K562 (cell line): ENCODE results near the gene UBE2J2. TPM values are rescaled to one million over a fixed set of nuclear protein-coding genes. Genes with fewer than 3 reads are reported as not detected.

ENCODE experiments used
- BDP1 ChIP-seq: IDR thresholded peaks from 3 replicates; pipeline ENCODE4 v1.6.1; 2011; ENCODE audit not compliant: insufficient read length, insufficient read depth
- BRD9 ChIP-seq: fragments of 450-650 bp; IDR thresholded peaks from 2 replicates; pipeline ENCODE4 v1.6.1; 2018; ENCODE audit warnings: low read depth; ENCODE audit not compliant: partially characterized antibody
- GABPB2 ChIP-seq: fragments of 250-450 bp; sonication (Bioruptor Pico); conservative IDR thresholded peaks from 2 replicates; pipeline ENCODE4 v1.5.1; 2021; ENCODE audit warnings: mild to moderate bottlenecking
- LARP7 ChIP-seq: fragments of 450-650 bp; IDR thresholded peaks from 2 replicates; pipeline ENCODE4 v1.6.1; 2016
- PBX2 ChIP-seq, 2 experiments: IDR thresholded peaks in 1 of 2; conservative IDR thresholded peaks in 1 of 2; 2 replicates each; pipeline ENCODE4 v1.6.1; 2016; ENCODE audit warnings: low read depth in 2 of 2, mild to moderate bottlenecking in 1 of 2, missing compliant biosample characterization in 1 of 2, missing genetic modification characterization in 1 of 2, moderate library complexity in 1 of 2
- RBFOX2 ChIP-seq: fragments of 200-400 bp; formaldehyde crosslinking; IDR thresholded peaks from 2 replicates; pipeline ENCODE4 v1.6.1; 2017; ENCODE audit warnings: low read depth, mild to moderate bottlenecking, low read length, moderate library complexity
- SMAD2 ChIP-seq: fragments of 150-350 bp; IDR thresholded peaks from 2 replicates; pipeline ENCODE4 v1.6.1; 2014; ENCODE audit warnings: low read depth, mild to moderate bottlenecking, low read length
- SOX6 ChIP-seq: fragments of 450-650 bp; IDR thresholded peaks from 2 replicates; pipeline ENCODE4 v1.6.1; 2014; ENCODE audit warnings: mild to moderate bottlenecking
- SRSF1 ChIP-seq: fragments of 200-400 bp; formaldehyde crosslinking; IDR thresholded peaks from 2 replicates; pipeline ENCODE4 v1.6.1; 2017; ENCODE audit warnings: mild to moderate bottlenecking, low read depth, low read length, moderate library complexity
- STAT6 ChIP-seq: sonication (generic); formaldehyde crosslinking; IDR thresholded peaks from 2 replicates; pipeline ENCODE4 v1.8.1; 2023; ENCODE audit warnings: mild to moderate bottlenecking, missing genetic modification reagents
- ZNF592 ChIP-seq: fragments of 450-650 bp; IDR thresholded peaks from 2 replicates; pipeline ENCODE4 v1.6.1; 2017; ENCODE audit warnings: antibody characterized with exemption, mild to moderate bottlenecking
- ZNF609 ChIP-seq: sonication (generic); formaldehyde crosslinking; IDR thresholded peaks from 2 replicates; pipeline ENCODE4 v1.8.1; 2023; ENCODE audit warnings: missing genetic modification reagents, mild to moderate bottlenecking, borderline replicate concordance
- polyA plus RNA-seq, 8 experiments: library from polyadenylated mRNA; depleted of rRNA in 4 of 8; stranded (reverse) in 5 of 8; unstranded in 3 of 8; fragments of >200 nt; fragmentation: Nextera tagmentation in 2 of 8; fragmentation: Illumina TruSeq in 1 of 8; extraction: Ambion mirVana in 2 of 8; extraction: Trizol in 1 of 8; gene quantifications; 2 replicates each; pipeline versions ENCODE4 v1.2.1 to v1.2.3, GENCODE V29; 2011 to 2014; ENCODE audit warnings: inconsistent platforms in 1 of 8, missing spikeins in 1 of 8
- total RNA-seq, 7 experiments: library from RNA; depleted of rRNA in 6 of 7; stranded (reverse); fragments of >200 nt in 6 of 7; fragmentation: Illumina TruSeq in 2 of 7; extraction: Trizol in 2 of 7; gene quantifications; 2 replicates each; pipeline versions ENCODE4 v1.2.1 to v1.2.3, GENCODE V29; 2011 to 2021; ENCODE audit warnings: low replicate concordance in 1 of 7

The UBE2J2 gene
- total and polyA plus RNA-seq, 9 of the 15 experiments (the other 6 are each of a cell fraction or from before 2014, with no cell fraction given): 0.93 to 112 (median 75.5) TPM

GRCh38 chr1:1273512-1274298 is at the start of gene UBE2J2 (continued):
- TF ChIP-seq ZNF592 (no peak), RBFOX2 (peak; percentile 87), BDP1 (no peak), BRD9 (no peak), LARP7 (no peak), ZNF609 (no peak), STAT6 (CRISPR knock-in tag) (0 out of 2 replicates have a peak, but pooled peaks have one; percentile 15), PBX2 (CRISPR knock-in tag; IDR thresholded peaks at IDR 0.05; ENCODE audit: low read depth) (no peak), PBX2 (tag; conservative IDR thresholded peaks at IDR 0.05; ENCODE audit: low read depth) (no peak), SMAD2 (no peak), GABPB2 (CRISPR knock-in tag) (no peak), SOX6 (peak; percentile 24; the same call in 1 of the 2 replicates), SRSF1 (no peak)
